ENCODE measurements around the gene GCNT1.

GRCh38 chr9:76519075-76519835 lies 60.3 kb downstream of the GCNT1 start:
- TF ChIP-seq MYC (CRISPR knock-in tag; IDR thresholded peaks at IDR 0.05; ENCODE audit: borderline replicate concordance) (no peak), ZNF747 (CRISPR knock-in tag; IDR thresholded peaks at IDR 0.05; ENCODE audit: borderline replicate concordance) (no peak), RAD21 (CRISPR knock-in tag; IDR thresholded peaks at IDR 0.05) (no peak), NFE2L2 (IDR thresholded peaks at IDR 0.05; ENCODE audit: low read length) (no peak), NCOA2 (CRISPR knock-in tag; IDR thresholded peaks at IDR 0.05) (no peak), GMEB2 (CRISPR knock-in tag; IDR thresholded peaks at IDR 0.05; ENCODE audit: low read depth) (no peak), SUZ12 (IDR thresholded peaks at IDR 0.05; ENCODE audit: low read depth, low read length) (no peak), CHCHD3 (CRISPR knock-in tag; IDR thresholded peaks at IDR 0.05) (no peak), NR2C2 (CRISPR knock-in tag; IDR thresholded peaks at IDR 0.05; ENCODE audit: borderline replicate concordance) (no peak)
